ENCODE data around the gene GRM7. TPM values are rescaled to one million over a fixed set of nuclear protein-coding genes. Genes with fewer than 3 reads are reported as not detected.

The GRM7 gene
- polyA plus RNA-seq, 3 donors = not detected

GRCh38 chr3:7692866-7693265 is 832.0 kb downstream of the GRM7 start:
- H3K79me2 ChIP-seq (ENCODE audit: insufficient read depth, low read length) = no peaks in the 10 kb centered on the region
- H3K9me3 ChIP-seq (replicated peaks in 1 of 2; ENCODE audit: control insufficient read depth in 1 of 2, insufficient read depth in 1 of 2, low read length in 2 of 2) = no peaks in the 10 kb centered on the region
- H3K27ac ChIP-seq (ENCODE audit: low read depth in 1 of 2, low read length in 2 of 2) = no peak overlapping the region
- no peaks in the 10 kb centered on the region for H3K36me3 Mint-ChIP-seq
- H3K27me3 ChIP-seq (ENCODE audit: control insufficient read depth in 2 of 2, insufficient read depth in 2 of 2, low read length in 2 of 2) = no peaks in the 10 kb centered on the region
- TF ChIP-seq CTCF (IDR thresholded peaks at IDR 0.05) = no peak
- DNase-seq = no peak
- H3K4me1 ChIP-seq (ENCODE audit: control insufficient read depth in 1 of 2, insufficient read depth in 2 of 2, low read length in 2 of 2) = peaks cover 13 to 22% of the 10 kb centered on the region in 2 donors
- no peaks in the 10 kb centered on the region for H3K9me3 Mint-ChIP-seq
- WGBS (ENCODE audit: insufficient coverage) = no CpG with 5 or more reads among the region's 3 CpGs
- H3K27ac Mint-ChIP-seq = no peak overlapping the region
- no peaks in the 10 kb centered on the region for H4K20me1 ChIP-seq (ENCODE audit: insufficient read depth, low read length)
- H3K36me3 ChIP-seq (replicated peaks in 1 of 2; ENCODE audit: control insufficient read depth in 1 of 2, insufficient read depth in 2 of 2, low read length in 2 of 2) = no peaks in the 10 kb centered on the region
- H3K4me3 Mint-ChIP-seq = peak overlapping the region in 1 of 2 donors; percentile 51
- H3K9ac ChIP-seq (ENCODE audit: insufficient read depth, low read length, poor library complexity, severe bottlenecking) = no peak overlapping the region
- H3K4me3 ChIP-seq (replicated peaks in 1 of 3; ENCODE audit: low read depth in 2 of 3, low read length in 3 of 3) = peak overlapping the region in 1 of 3 experiments; percentile 7
- H3K27me3 Mint-ChIP-seq (ENCODE audit: low read depth in 3 of 3) = peaks cover 0 to 1% (median 0%) of the 10 kb centered on the region in 3 donors
- H3K4me1 Mint-ChIP-seq = peaks cover 20% of the 10 kb centered on the region
- intact Hi-C loops (cut with micrococcal nuclease) = no loop called here
- no peak overlapping the region for H2AFZ ChIP-seq (ENCODE audit: insufficient read depth, low read depth, low read length, poor library complexity, severe bottlenecking)
- peak overlapping the region; percentile 28 for H3K4me2 ChIP-seq (replicated peaks; ENCODE audit: extremely low read depth, low read length, poor library complexity, severe bottlenecking)

GRCh38 chr3:7693976-7694375 is 833.1 kb downstream of the GRM7 start:
- Mint-ChIP-seq H3K4me1 (peaks cover 20% of the 10 kb centered on the region), H3K27me3 (ENCODE audit: low read depth in 3 of 3) (peaks cover 0 to 1% (median 0%) of the 10 kb centered on the region in 3 donors)
- 92% methylated on average over 2 of the region's 2 CpGs for WGBS (ENCODE audit: insufficient coverage)

More at GRCh38 chr3:7693976-7694375, 833.1 kb downstream of the GRM7 start:
- H3K79me2 ChIP-seq (ENCODE audit: insufficient read depth, low read length) = no peaks in the 10 kb centered on the region
- H3K4me2 ChIP-seq (replicated peaks; ENCODE audit: extremely low read depth, low read length, poor library complexity, severe bottlenecking) = no peak overlapping the region
- H3K36me3 ChIP-seq (replicated peaks in 1 of 2; ENCODE audit: control insufficient read depth in 1 of 2, insufficient read depth in 2 of 2, low read length in 2 of 2) = no peaks in the 10 kb centered on the region
- no peak for TF ChIP-seq CTCF (IDR thresholded peaks at IDR 0.05)
- H3K4me3 Mint-ChIP-seq = no peak overlapping the region
- H3K9me3 ChIP-seq (replicated peaks in 1 of 2; ENCODE audit: control insufficient read depth in 1 of 2, insufficient read depth in 1 of 2, low read length in 2 of 2) = no peaks in the 10 kb centered on the region
- intact Hi-C loops (cut with micrococcal nuclease) = no loop called here
- no peak for DNase-seq
- no peak overlapping the region for H3K9ac ChIP-seq (ENCODE audit: insufficient read depth, low read length, poor library complexity, severe bottlenecking)
- H3K27me3 ChIP-seq (ENCODE audit: control insufficient read depth in 2 of 2, insufficient read depth in 2 of 2, low read length in 2 of 2) = no peaks in the 10 kb centered on the region
- H2AFZ ChIP-seq (ENCODE audit: insufficient read depth, low read depth, low read length, poor library complexity, severe bottlenecking) = no peak overlapping the region
- no peak overlapping the region for H3K27ac Mint-ChIP-seq
- no peak overlapping the region for H3K4me3 ChIP-seq (replicated peaks in 1 of 3; ENCODE audit: low read depth in 2 of 3, low read length in 3 of 3)
- H3K4me1 ChIP-seq (ENCODE audit: control insufficient read depth in 1 of 2, insufficient read depth in 2 of 2, low read length in 2 of 2) = peaks cover 13 to 22% of the 10 kb centered on the region in 2 donors
- no peaks in the 10 kb centered on the region for H3K36me3 Mint-ChIP-seq
- no peaks in the 10 kb centered on the region for H4K20me1 ChIP-seq (ENCODE audit: insufficient read depth, low read length)
- H3K9me3 Mint-ChIP-seq = no peaks in the 10 kb centered on the region
- H3K27ac ChIP-seq (ENCODE audit: low read depth in 1 of 2, low read length in 2 of 2) = no peak overlapping the region

Measured in CD14-positive monocyte (primary cell).